Endothelial cell of umbilical vein (primary cell): ENCODE data around the gene PPIP5K1.
"Not testable (repeated sequence)": the region's sequence is repeated elsewhere in the genome, so short reads cannot be mapped to it uniquely, and the experiment has no call there.

Experiments
- CTCF ChIP-seq, 2 donors: IDR thresholded peaks; 1 replicate in 1 of 2; 2 replicates in 1 of 2; pipeline ENCODE4 v1.5.1; 2011; ENCODE audit warnings: low read length in 2 of 2, mild to moderate bottlenecking in 2 of 2, moderate library complexity in 2 of 2, control low read depth in 1 of 2, inconsistent platforms in 1 of 2, low read depth in 1 of 2; ENCODE audit not compliant: insufficient read depth in 1 of 2; ENCODE audit errors: extremely low read depth in 1 of 2
- EZH2 ChIP-seq: IDR thresholded peaks from 2 replicates; pipeline ENCODE4 v1.6.1; 2012; ENCODE audit warnings: borderline replicate concordance, low read depth, mild to moderate bottlenecking, moderate library complexity, low read length, inconsistent platforms; ENCODE audit not compliant: severe bottlenecking
- GATA2 ChIP-seq: IDR thresholded peaks from 2 replicates; pipeline ENCODE4 v1.7.0; 2011; ENCODE audit warnings: low read depth, mild to moderate bottlenecking, moderate library complexity, mixed read lengths, low read length; ENCODE audit not compliant: insufficient read length, insufficient read depth
- JUN ChIP-seq: IDR thresholded peaks from 2 replicates; pipeline ENCODE4 v1.6.1; 2011; ENCODE audit warnings: borderline replicate concordance, low read depth; ENCODE audit not compliant: insufficient read length, insufficient read depth
- POLR2A ChIP-seq: IDR thresholded peaks from 2 replicates; pipeline ENCODE4 v1.6.1; 2012; ENCODE audit warnings: low read depth, mild to moderate bottlenecking, control low read depth, low read length
- POLR2AphosphoS5 ChIP-seq: IDR thresholded peaks from 2 replicates; pipeline ENCODE4 v1.6.1; 2012; ENCODE audit warnings: low read depth, mild to moderate bottlenecking, control low read depth, low read length, moderate library complexity; ENCODE audit not compliant: insufficient read depth

- not testable (repeated sequence) for TF ChIP-seq POLR2A; CTCF (IDR thresholded peaks at IDR 0.05; ENCODE audit: extremely low read depth in 1 of 2, insufficient read depth in 1 of 2, low read depth in 1 of 2, low read length in 2 of 2); EZH2; GATA2; POLR2AphosphoS5; JUN
Measured at GRCh38 chr15:43532826-43533225, 57.2 kb downstream of the PPIP5K1 start.
